ENCODE results near the gene SWSAP1.

Gene SWSAP1

DNA sequence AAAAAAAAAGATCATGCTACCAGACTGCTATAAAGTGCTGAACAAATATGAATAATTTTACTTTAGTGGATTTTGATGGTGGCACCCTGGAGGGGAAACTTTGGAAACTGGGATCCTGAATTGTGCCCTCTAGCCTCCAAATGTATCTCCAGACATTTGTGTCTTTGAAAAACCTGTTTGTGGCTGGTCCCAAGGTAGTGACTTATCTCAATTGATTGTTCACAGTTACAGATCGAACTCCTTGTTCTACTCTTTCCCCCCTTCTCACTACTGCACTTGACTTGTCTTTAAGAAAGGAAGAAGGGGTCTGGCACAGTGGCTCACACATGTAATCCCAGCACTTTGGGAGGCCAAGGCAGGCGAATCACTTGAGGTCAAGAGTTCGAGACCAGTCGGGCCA lies 34.1 kb downstream of the SWSAP1 start:
- Histone ChIP-seq H3K9ac (ENCODE audit: low read depth, low read length, poor library complexity, severe bottlenecking) (no peak overlapping the region), H3K36me3 (ENCODE audit: insufficient read depth, low read length) (no peaks in the 10 kb centered on the region), H3F3A (ENCODE audit: low read depth) (no peaks in the 10 kb centered on the region), H3K4me2 (ENCODE audit: low read depth, low read length, poor library complexity, severe bottlenecking) (no peak overlapping the region), H2AFZ (ENCODE audit: low read length) (no peak overlapping the region), H4K20me1 (ENCODE audit: insufficient read depth, low read length, poor library complexity, severe bottlenecking) (no peaks in the 10 kb centered on the region), H3K4me1 (ENCODE audit: insufficient read depth, low read length, poor library complexity, severe bottlenecking) (no peaks in the 10 kb centered on the region), H3K9me2 (replicated peaks; ENCODE audit: low read depth, low read length) (no peaks in the 10 kb centered on the region), H3K9me3 (ENCODE audit: insufficient read depth, low read depth, low read length) (no peaks in the 10 kb centered on the region), H3K79me2 (ENCODE audit: insufficient read depth, low read length) (no peaks in the 10 kb centered on the region), H3K4me3 (ENCODE audit: low read length, poor library complexity, severe bottlenecking) (no peak overlapping the region), H3K27me3 (ENCODE audit: insufficient read depth, low read length, poor library complexity, severe bottlenecking) (no peaks in the 10 kb centered on the region)
- TF ChIP-seq, protein P1, sequence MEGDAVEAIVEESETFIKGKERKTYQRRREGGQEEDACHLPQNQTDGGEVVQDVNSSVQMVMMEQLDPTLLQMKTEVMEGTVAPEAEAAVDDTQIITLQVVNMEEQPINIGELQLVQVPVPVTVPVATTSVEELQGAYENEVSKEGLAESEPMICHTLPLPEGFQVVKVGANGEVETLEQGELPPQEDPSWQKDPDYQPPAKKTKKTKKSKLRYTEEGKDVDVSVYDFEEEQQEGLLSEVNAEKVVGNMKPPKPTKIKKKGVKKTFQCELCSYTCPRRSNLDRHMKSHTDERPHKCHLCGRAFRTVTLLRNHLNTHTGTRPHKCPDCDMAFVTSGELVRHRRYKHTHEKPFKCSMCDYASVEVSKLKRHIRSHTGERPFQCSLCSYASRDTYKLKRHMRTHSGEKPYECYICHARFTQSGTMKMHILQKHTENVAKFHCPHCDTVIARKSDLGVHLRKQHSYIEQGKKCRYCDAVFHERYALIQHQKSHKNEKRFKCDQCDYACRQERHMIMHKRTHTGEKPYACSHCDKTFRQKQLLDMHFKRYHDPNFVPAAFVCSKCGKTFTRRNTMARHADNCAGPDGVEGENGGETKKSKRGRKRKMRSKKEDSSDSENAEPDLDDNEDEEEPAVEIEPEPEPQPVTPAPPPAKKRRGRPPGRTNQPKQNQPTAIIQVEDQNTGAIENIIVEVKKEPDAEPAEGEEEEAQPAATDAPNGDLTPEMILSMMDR (conservative IDR thresholded peaks at IDR 0.05; ENCODE audit: low read length) = no peak
- no peak for TF ChIP-seq EZH2phosphoT487 (IDR thresholded peaks at IDR 0.05; ENCODE audit: borderline replicate concordance)

DNA sequence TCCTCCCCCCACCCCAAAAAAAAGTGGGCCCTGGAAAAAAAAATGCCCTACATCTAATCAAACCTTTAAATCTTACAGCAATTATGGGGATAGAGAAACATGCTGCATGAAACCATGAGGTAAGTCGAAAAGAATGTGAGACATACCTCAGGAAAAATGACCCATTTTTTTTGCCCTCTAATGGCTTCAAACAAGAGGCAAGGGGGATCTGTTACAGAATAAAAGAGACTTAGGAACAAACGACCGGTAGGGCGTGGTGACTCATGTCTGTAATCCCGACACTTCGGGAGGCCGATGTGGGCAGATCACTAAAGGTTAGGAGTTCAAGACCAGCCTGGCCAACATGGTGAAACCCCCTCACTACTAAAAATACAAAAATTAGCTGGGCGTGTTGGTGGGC lies 36.2 kb downstream of the SWSAP1 start:
- H3K4me2 ChIP-seq (ENCODE audit: low read depth, low read length, poor library complexity, severe bottlenecking) = no peak overlapping the region
- H3K79me2 ChIP-seq (ENCODE audit: insufficient read depth, low read length) = no peaks in the 10 kb centered on the region
- no peak overlapping the region for H3K9ac ChIP-seq (ENCODE audit: low read depth, low read length, poor library complexity, severe bottlenecking)
- no peaks in the 10 kb centered on the region for H3K36me3 ChIP-seq (ENCODE audit: insufficient read depth, low read length)
- no peaks in the 10 kb centered on the region for H3K27me3 ChIP-seq (ENCODE audit: insufficient read depth, low read length, poor library complexity, severe bottlenecking)
- TF ChIP-seq, protein P1 (conservative IDR thresholded peaks at IDR 0.05; ENCODE audit: low read length) = no peak
- TF ChIP-seq EZH2phosphoT487 (IDR thresholded peaks at IDR 0.05; ENCODE audit: borderline replicate concordance) = no peak
- no peak overlapping the region for H2AFZ ChIP-seq (ENCODE audit: low read length)
- H3K9me3 ChIP-seq (ENCODE audit: insufficient read depth, low read depth, low read length) = no peaks in the 10 kb centered on the region
- no peaks in the 10 kb centered on the region for H4K20me1 ChIP-seq (ENCODE audit: insufficient read depth, low read length, poor library complexity, severe bottlenecking)
- H3K9me2 ChIP-seq (replicated peaks; ENCODE audit: low read depth, low read length) = no peaks in the 10 kb centered on the region
- no peak overlapping the region for H3K4me3 ChIP-seq (ENCODE audit: low read length, poor library complexity, severe bottlenecking)
- H3K4me1 ChIP-seq (ENCODE audit: insufficient read depth, low read length, poor library complexity, severe bottlenecking) = no peaks in the 10 kb centered on the region
- H3F3A ChIP-seq (ENCODE audit: low read depth) = no peaks in the 10 kb centered on the region

DNA sequence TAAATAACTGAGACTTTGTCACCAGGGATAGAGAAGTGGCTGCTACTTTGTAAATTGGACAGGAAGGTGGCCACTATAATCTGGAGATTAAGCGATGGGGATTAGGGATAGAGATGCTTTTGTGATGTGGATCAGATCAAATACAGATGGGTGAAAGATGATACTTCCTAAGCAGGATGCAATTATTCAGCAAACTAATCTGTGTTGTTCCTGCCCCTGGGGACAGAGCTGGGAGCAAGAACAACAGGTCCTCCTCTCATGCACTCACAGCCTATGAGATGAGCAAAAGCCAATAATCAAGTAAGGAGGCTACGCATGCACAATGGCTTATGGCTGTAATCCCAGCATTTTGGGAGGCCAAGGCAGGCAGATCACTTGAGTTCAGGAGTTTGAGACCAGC lies 40.1 kb downstream of the SWSAP1 start:
- H3F3A ChIP-seq (ENCODE audit: low read depth) = no peaks in the 10 kb centered on the region
- H3K9me2 ChIP-seq (replicated peaks; ENCODE audit: low read depth, low read length) = no peaks in the 10 kb centered on the region
- H3K36me3 ChIP-seq (ENCODE audit: insufficient read depth, low read length) = no peaks in the 10 kb centered on the region
- no peaks in the 10 kb centered on the region for H3K79me2 ChIP-seq (ENCODE audit: insufficient read depth, low read length)
- no peaks in the 10 kb centered on the region for H3K27me3 ChIP-seq (ENCODE audit: insufficient read depth, low read length, poor library complexity, severe bottlenecking)
- no peaks in the 10 kb centered on the region for H4K20me1 ChIP-seq (ENCODE audit: insufficient read depth, low read length, poor library complexity, severe bottlenecking)
- TF ChIP-seq, protein P1 (conservative IDR thresholded peaks at IDR 0.05; ENCODE audit: low read length) = no peak
- no peak for TF ChIP-seq EZH2phosphoT487 (IDR thresholded peaks at IDR 0.05; ENCODE audit: borderline replicate concordance)
- no peak overlapping the region for H3K9ac ChIP-seq (ENCODE audit: low read depth, low read length, poor library complexity, severe bottlenecking)
- no peak overlapping the region for H3K4me3 ChIP-seq (ENCODE audit: low read length, poor library complexity, severe bottlenecking)
- H3K4me1 ChIP-seq (ENCODE audit: insufficient read depth, low read length, poor library complexity, severe bottlenecking) = no peaks in the 10 kb centered on the region
- no peaks in the 10 kb centered on the region for H3K9me3 ChIP-seq (ENCODE audit: insufficient read depth, low read depth, low read length)
- H2AFZ ChIP-seq (ENCODE audit: low read length) = no peak overlapping the region
- H3K4me2 ChIP-seq (ENCODE audit: low read depth, low read length, poor library complexity, severe bottlenecking) = no peak overlapping the region

Measured in Loucy (cell line).